ENCODE measurements around the gene FOXP4.

The FOXP4 gene

GRCh38 chr6:41523915-41524633 is 22.1 kb upstream of the FOXP4 start:
- H4K20me1 ChIP-seq (ENCODE audit: insufficient read depth, low read length): no peaks in the 10 kb centered on the region
- H3K9me3 ChIP-seq (ENCODE audit: insufficient read depth, low read length): no peaks in the 10 kb centered on the region
- TF ChIP-seq CTCF (IDR thresholded peaks at IDR 0.05; ENCODE audit: low read depth, low read length) (no peak), EZH2phosphoT487 (IDR thresholded peaks at IDR 0.05; ENCODE audit: low read depth) (no peak)
- no peak overlapping the region for H3K4me3 ChIP-seq (ENCODE audit: low read length)
- no peaks in the 10 kb centered on the region for H3K36me3 ChIP-seq (replicated peaks; ENCODE audit: low read depth, low read length)
- no peak overlapping the region for H3K27ac ChIP-seq (ENCODE audit: low read length)
- H3K9ac ChIP-seq (ENCODE audit: low read length): no peak overlapping the region
- no peak overlapping the region for H3K4me2 ChIP-seq (ENCODE audit: low read length)
- H3K27me3 ChIP-seq (ENCODE audit: low read depth, low read length): peaks cover 17% of the 10 kb centered on the region
- no peak overlapping the region for H2AFZ ChIP-seq (ENCODE audit: low read depth, low read length)
- H3K4me1 ChIP-seq (ENCODE audit: low read length): no peaks in the 10 kb centered on the region
- H3K79me2 ChIP-seq (ENCODE audit: low read length): no peaks in the 10 kb centered on the region

- no peak overlapping the region for H3K9ac ChIP-seq (ENCODE audit: low read length)
These were observed 21.6 kb upstream of the FOXP4 start for GRCh38 chr6:41524634-41525011.

GRCh38 chr6:41527721-41528408 is 18.3 kb upstream of the FOXP4 start:
- no peaks in the 10 kb centered on the region for H3K36me3 ChIP-seq (replicated peaks; ENCODE audit: low read depth, low read length)

More at GRCh38 chr6:41524634-41525011, 21.6 kb upstream of the FOXP4 start:
- no peaks in the 10 kb centered on the region for H3K9me3 ChIP-seq (ENCODE audit: insufficient read depth, low read length)
- no peak overlapping the region for H3K4me2 ChIP-seq (ENCODE audit: low read length)
- no peaks in the 10 kb centered on the region for H3K79me2 ChIP-seq (ENCODE audit: low read length)
- peaks cover 17% of the 10 kb centered on the region for H3K27me3 ChIP-seq (ENCODE audit: low read depth, low read length)
- H2AFZ ChIP-seq (ENCODE audit: low read depth, low read length): no peak overlapping the region
- no peaks in the 10 kb centered on the region for H4K20me1 ChIP-seq (ENCODE audit: insufficient read depth, low read length)
- H3K36me3 ChIP-seq (replicated peaks; ENCODE audit: low read depth, low read length): no peaks in the 10 kb centered on the region
- no peak overlapping the region for H3K4me3 ChIP-seq (ENCODE audit: low read length)
- no peak overlapping the region for H3K27ac ChIP-seq (ENCODE audit: low read length)
- H3K4me1 ChIP-seq (ENCODE audit: low read length): no peaks in the 10 kb centered on the region
- TF ChIP-seq CTCF (IDR thresholded peaks at IDR 0.05; ENCODE audit: low read depth, low read length): no peak
- TF ChIP-seq EZH2phosphoT487 (IDR thresholded peaks at IDR 0.05; ENCODE audit: low read depth): no peak

More at GRCh38 chr6:41527721-41528408, 18.3 kb upstream of the FOXP4 start:
- Histone ChIP-seq H3K79me2 (ENCODE audit: low read length) (no peaks in the 10 kb centered on the region), H3K27me3 (ENCODE audit: low read depth, low read length) (peaks cover 11% of the 10 kb centered on the region), H2AFZ (ENCODE audit: low read depth, low read length) (no peak overlapping the region), H3K9ac (ENCODE audit: low read length) (no peak overlapping the region), H3K4me2 (ENCODE audit: low read length) (no peak overlapping the region), H3K4me3 (ENCODE audit: low read length) (no peak overlapping the region), H3K9me3 (ENCODE audit: insufficient read depth, low read length) (no peaks in the 10 kb centered on the region), H3K4me1 (ENCODE audit: low read length) (peaks cover 16% of the 10 kb centered on the region), H3K27ac (ENCODE audit: low read length) (no peak overlapping the region), H4K20me1 (ENCODE audit: insufficient read depth, low read length) (no peaks in the 10 kb centered on the region)
- TF ChIP-seq CTCF (IDR thresholded peaks at IDR 0.05; ENCODE audit: low read depth, low read length) (no peak), EZH2phosphoT487 (IDR thresholded peaks at IDR 0.05; ENCODE audit: low read depth) (no peak)

All from OCI-LY3 (cell line).